Mesenchymal stem cell (in vitro differentiated cells and primary cell): Measurements from ENCODE around the gene PCGF5.

ENCODE experiments used
- DNase-seq: peaks from one replicate; pipeline ENCODE4 v3.0.0-alpha.2; 2013
- H2AFZ ChIP-seq: one replicate; pipeline ENCODE4 v1.6.1; 2013; ENCODE audit warnings: low read depth, mild to moderate bottlenecking, control low read depth, inconsistent platforms, low read length, moderate library complexity
- H2AK5ac ChIP-seq: 2 replicates; pipeline ENCODE4 v1.6.1; 2013; ENCODE audit warnings: low read length, moderate library complexity, mild to moderate bottlenecking, inconsistent platforms; ENCODE audit not compliant: severe bottlenecking
- H2BK120ac ChIP-seq: one replicate; pipeline ENCODE4 v1.6.1; 2013; ENCODE audit warnings: low read depth, mild to moderate bottlenecking, inconsistent platforms, low read length, moderate library complexity
- H2BK12ac ChIP-seq, 2 experiments: one replicate each; pipeline ENCODE4 v1.6.1; 2013; ENCODE audit warnings: inconsistent platforms in 2 of 2, low read length in 2 of 2, mild to moderate bottlenecking in 2 of 2, moderate library complexity in 2 of 2, control low read depth in 1 of 2
- H2BK15ac ChIP-seq: one replicate; pipeline ENCODE4 v1.6.1; 2013; ENCODE audit warnings: mild to moderate bottlenecking, low read depth, inconsistent platforms; ENCODE audit not compliant: poor library complexity, severe bottlenecking
- H2BK5ac ChIP-seq: 2 replicates; pipeline ENCODE4 v1.6.1; 2013; ENCODE audit warnings: low read depth, mild to moderate bottlenecking, low read length, control low read depth, inconsistent platforms; ENCODE audit not compliant: poor library complexity, severe bottlenecking
- H3K14ac ChIP-seq, 2 experiments: one replicate each; pipeline ENCODE4 v1.6.1; 2013; ENCODE audit warnings: inconsistent platforms in 2 of 2, low read length in 2 of 2, control low read depth in 1 of 2, mild to moderate bottlenecking in 1 of 2, moderate library complexity in 1 of 2
- H3K18ac ChIP-seq, 2 experiments: one replicate each; pipeline ENCODE4 v1.6.1; 2013; ENCODE audit warnings: inconsistent platforms in 2 of 2, low read length in 2 of 2, control low read depth in 1 of 2, low read depth in 1 of 2, mild to moderate bottlenecking in 1 of 2
- H3K23ac ChIP-seq, 2 experiments: one replicate each; pipeline ENCODE4 v1.6.1; 2013; ENCODE audit warnings: inconsistent platforms in 2 of 2, low read length in 2 of 2, mild to moderate bottlenecking in 2 of 2, moderate library complexity in 2 of 2, control low read depth in 1 of 2
- H3K27ac ChIP-seq: 2 replicates; pipeline ENCODE4 v1.5.1; 2013; ENCODE audit warnings: mild to moderate bottlenecking, moderate library complexity, low read length, control low read depth, inconsistent platforms; ENCODE audit not compliant: poor library complexity, severe bottlenecking
- H3K27me3 ChIP-seq, 2 experiments: 2 replicates each; pipeline versions ENCODE4 v1.6.1 to v1.7.0; 2013; ENCODE audit warnings: low read length in 2 of 2, mild to moderate bottlenecking in 2 of 2, moderate library complexity in 2 of 2, control low read depth in 1 of 2, inconsistent platforms in 1 of 2; ENCODE audit not compliant: control insufficient read depth in 1 of 2, insufficient read depth in 1 of 2
- H3K36me3 ChIP-seq, 2 experiments: 2 replicates each; pipeline versions ENCODE4 v1.6.1 to v1.7.0; 2013; ENCODE audit warnings: low read length in 2 of 2, control low read depth in 1 of 2, inconsistent platforms in 1 of 2, low read depth in 1 of 2, mild to moderate bottlenecking in 1 of 2; ENCODE audit not compliant: insufficient read depth in 2 of 2, control insufficient read depth in 1 of 2
- H3K4ac ChIP-seq, 2 experiments: one replicate each; pipeline ENCODE4 v1.6.1; 2013; ENCODE audit warnings: inconsistent platforms in 2 of 2, low read length in 2 of 2, mild to moderate bottlenecking in 2 of 2, moderate library complexity in 2 of 2, control low read depth in 1 of 2, low read depth in 1 of 2
- H3K4me1 ChIP-seq: 2 replicates; pipeline ENCODE4 v1.6.1; 2013; ENCODE audit warnings: low read depth, low read length, control low read depth; ENCODE audit not compliant: control insufficient read depth, insufficient read depth
- H3K4me2 ChIP-seq: 2 replicates; pipeline ENCODE4 v1.6.1; 2013; ENCODE audit warnings: low read length, mild to moderate bottlenecking, inconsistent platforms; ENCODE audit not compliant: poor library complexity, severe bottlenecking
- H3K4me3 ChIP-seq, 2 experiments: 2 replicates each; pipeline versions ENCODE4 v1.5.1 to v1.7.0; 2013; ENCODE audit warnings: low read length in 2 of 2, mild to moderate bottlenecking in 2 of 2, control low read depth in 1 of 2, low read depth in 1 of 2; ENCODE audit not compliant: insufficient read depth in 1 of 2
- H3K79me1 ChIP-seq: replicated peaks from 2 replicates; pipeline ENCODE4 v1.6.1; 2013; ENCODE audit warnings: mild to moderate bottlenecking, control low read depth, low read length, inconsistent platforms; ENCODE audit not compliant: poor library complexity, severe bottlenecking
- H3K9ac ChIP-seq: 2 replicates; pipeline ENCODE4 v1.7.0; 2013; ENCODE audit warnings: mild to moderate bottlenecking, low read length, moderate library complexity
- H3K9me3 ChIP-seq: 2 replicates; pipeline ENCODE4 v1.7.0; 2013; ENCODE audit warnings: mild to moderate bottlenecking, low read length; ENCODE audit not compliant: control insufficient read depth
- H4K8ac ChIP-seq: one replicate; pipeline ENCODE4 v1.6.1; 2013; ENCODE audit warnings: inconsistent platforms, mild to moderate bottlenecking, low read length, moderate library complexity
- H4K91ac ChIP-seq: one replicate; pipeline ENCODE4 v1.6.1; 2013; ENCODE audit warnings: mild to moderate bottlenecking, low read length, inconsistent platforms
- WGBS: methylation state at CpG from one replicate; pipeline ENCODE4 v1.1.7; 2013; ENCODE audit warnings: mixed read lengths; 5-methylcytosine and 5-hydroxymethylcytosine counted together

PCGF5 gene

DNA sequence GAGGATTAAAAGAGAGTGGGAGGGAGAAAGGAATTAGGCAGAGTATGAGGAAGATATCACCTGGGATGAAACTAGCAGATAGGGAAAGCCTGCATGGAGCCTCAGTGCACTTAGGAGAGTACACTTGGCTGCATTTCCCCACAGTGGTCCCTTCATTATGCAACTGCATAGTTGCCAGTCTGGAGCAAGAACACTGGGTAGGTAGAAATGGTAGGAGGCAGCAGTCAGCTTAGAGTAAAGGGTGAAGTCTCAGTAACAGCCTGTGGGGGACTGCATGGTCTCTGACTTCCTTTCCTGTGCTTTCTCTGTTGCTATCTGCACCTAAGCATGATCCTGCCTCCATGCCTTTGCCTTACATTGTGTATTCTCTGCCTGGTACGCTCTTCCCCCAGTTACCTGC, 14.0 kb upstream of the PCGF5 start:
- Histone ChIP-seq H3K36me3 (no peaks in the 10 kb centered on the region), H2BK15ac (no peak overlapping the region), H4K8ac (no peak overlapping the region), H3K4me1 (no peaks in the 10 kb centered on the region), H2AK5ac (no peak overlapping the region), H2BK12ac (no peak overlapping the region), H3K14ac (no peak overlapping the region), H2BK5ac (no peak overlapping the region), H3K9me3 (no peaks in the 10 kb centered on the region), H3K27me3 (no peaks in the 10 kb centered on the region), H3K23ac (no peak overlapping the region), H3K4me3 (no peak overlapping the region), H4K91ac (no peak overlapping the region), H3K4me2 (no peak overlapping the region), H2AFZ (no peak overlapping the region), H3K27ac (no peak overlapping the region), H3K79me1 (peaks cover 8% of the 10 kb centered on the region), H3K18ac (no peak overlapping the region), H2BK120ac (no peak overlapping the region), H3K4ac (no peak overlapping the region), H3K9ac (no peak overlapping the region)
- WGBS: 27% methylated on average over 1 of the region's 1 CpG
- DNase-seq: no peak

DNA sequence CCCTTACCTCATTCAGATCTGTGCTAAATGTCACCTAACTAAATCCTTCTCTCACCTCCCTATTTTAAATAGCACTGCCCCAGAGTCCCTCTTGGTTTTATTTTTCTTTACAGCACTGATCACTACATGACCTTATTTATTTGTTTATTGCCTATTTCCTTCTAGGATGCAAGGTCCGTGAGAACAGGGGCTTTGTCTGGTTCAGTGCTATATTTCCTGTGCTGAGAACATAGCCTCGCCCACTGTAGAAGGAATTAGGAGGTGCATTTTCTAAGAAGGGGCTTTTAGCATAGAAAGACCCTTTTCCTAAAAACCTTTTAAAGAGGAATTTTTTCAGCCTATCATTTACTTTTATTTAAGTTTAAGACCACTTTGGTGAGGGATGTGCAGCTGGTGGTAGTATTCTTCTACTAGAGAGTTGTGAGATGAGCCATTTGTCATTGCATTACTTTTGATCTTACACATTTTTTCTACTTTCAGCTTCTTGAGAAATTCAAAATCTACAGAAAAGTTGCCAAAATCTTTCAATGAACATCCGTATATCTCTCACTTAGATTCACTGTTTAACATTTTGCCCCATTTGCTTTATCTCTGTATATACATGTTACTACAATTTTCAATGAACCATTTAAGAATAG, 13.5 kb upstream of the PCGF5 start:
- Histone ChIP-seq H3K4ac (no peak overlapping the region), H3K18ac (no peak overlapping the region), H4K8ac (no peak overlapping the region), H3K4me1 (no peaks in the 10 kb centered on the region), H3K9me3 (no peaks in the 10 kb centered on the region), H3K27ac (no peak overlapping the region), H3K14ac (no peak overlapping the region), H2BK120ac (no peak overlapping the region), H3K4me2 (no peak overlapping the region), H3K9ac (no peak overlapping the region), H2BK12ac (no peak overlapping the region), H3K27me3 (no peaks in the 10 kb centered on the region), H3K23ac (no peak overlapping the region), H3K36me3 (no peaks in the 10 kb centered on the region), H2AK5ac (no peak overlapping the region), H2AFZ (no peak overlapping the region), H2BK15ac (no peak overlapping the region), H2BK5ac (no peak overlapping the region), H3K4me3 (no peak overlapping the region), H3K79me1 (peaks cover 6% of the 10 kb centered on the region), H4K91ac (no peak overlapping the region)
- DNase-seq: no peak
- 100% methylated on average over 1 of the region's 3 CpGs for WGBS

- Histone ChIP-seq H3K4me2 (no peak overlapping the region), H2BK5ac (no peak overlapping the region), H3K36me3 (no peaks in the 10 kb centered on the region), H2AK5ac (no peak overlapping the region), H2AFZ (no peak overlapping the region), H3K27ac (no peak overlapping the region), H4K91ac (no peak overlapping the region), H3K27me3 (no peaks in the 10 kb centered on the region), H3K4ac (no peak overlapping the region), H3K23ac (no peak overlapping the region), H2BK120ac (no peak overlapping the region), H3K14ac (no peak overlapping the region), H2BK12ac (no peak overlapping the region), H3K18ac (no peak overlapping the region), H3K9me3 (no peaks in the 10 kb centered on the region), H3K4me1 (no peaks in the 10 kb centered on the region), H2BK15ac (no peak overlapping the region), H3K4me3 (no peak overlapping the region), H3K9ac (no peak overlapping the region), H4K8ac (no peak overlapping the region), H3K79me1 (peaks cover 6% of the 10 kb centered on the region)
- DNase-seq: no peak
Measured at GRCh38 chr10:91208642-91209041, 11.8 kb upstream of the PCGF5 start.

DNA sequence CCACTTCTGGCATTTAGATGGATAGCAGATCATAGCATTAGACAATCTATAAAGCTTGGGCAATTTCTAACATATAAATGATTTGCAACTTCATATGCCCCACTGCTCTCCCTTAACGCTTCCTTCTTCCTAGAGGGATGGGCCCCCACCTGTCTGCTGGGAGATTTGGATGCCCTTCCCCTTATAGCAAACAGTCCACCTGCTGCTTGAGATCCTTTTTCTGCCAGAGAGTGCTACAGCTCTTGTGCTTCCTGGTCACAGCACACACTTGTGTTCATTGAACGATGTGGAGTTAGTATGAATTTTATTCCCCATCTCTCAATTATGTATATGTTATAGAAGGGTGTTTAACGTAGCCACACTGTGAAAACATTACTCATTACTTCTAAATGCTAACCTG, 10.4 kb upstream of the PCGF5 start:
- Histone ChIP-seq H2AFZ (no peak overlapping the region), H2AK5ac (no peak overlapping the region), H4K91ac (no peak overlapping the region), H2BK5ac (no peak overlapping the region), H3K18ac (no peak overlapping the region), H2BK12ac (no peak overlapping the region), H3K4me3 (no peak overlapping the region), H3K27ac (no peak overlapping the region), H2BK120ac (no peak overlapping the region), H3K9ac (no peak overlapping the region), H3K4me1 (no peaks in the 10 kb centered on the region), H3K4me2 (no peak overlapping the region), H3K9me3 (no peaks in the 10 kb centered on the region), H3K36me3 (no peaks in the 10 kb centered on the region), H3K4ac (no peak overlapping the region), H3K79me1 (peaks cover 6% of the 10 kb centered on the region), H2BK15ac (no peak overlapping the region), H4K8ac (no peak overlapping the region), H3K23ac (no peak overlapping the region), H3K14ac (no peak overlapping the region), H3K27me3 (no peaks in the 10 kb centered on the region)
- DNase-seq: no peak
- WGBS: 100% methylated on average over 1 of the region's 3 CpGs
